Endothelial cell of umbilical vein (primary cell): ENCODE data around the gene DDHD1. TPM values are rescaled to one million over a fixed set of nuclear protein-coding genes. Genes with fewer than 3 reads are reported as not detected.

Experiments
- BruUV-seq: library from RNA; stranded (reverse); fragments of 400-500 nt; replicated peaks from 2 replicates; lab custom pipeline; 2021; lab: Mats Ljungman, UMichigan
- CTCF ChIA-PET: fragments of 300-600, 350-600 bp; sonication (Branson Sonifier 250); formaldehyde crosslinking; loops from one replicate; lab custom pipeline; 2021; ENCODE audit warnings: antibody characterized with exemption, inconsistent platforms; lab: Charles Lee
- POLR2A ChIA-PET: fragments of 300-600, 350-600 bp; sonication (Branson Sonifier 250); formaldehyde crosslinking; loops from one replicate; lab custom pipeline; 2021; ENCODE audit warnings: antibody characterized with exemption, inconsistent platforms; lab: Charles Lee
- DNase-seq: peaks from one replicate; pipeline ENCODE4 v3.0.0-alpha.2; 2011; ENCODE audit warnings: low read depth, low spot score
- FAIRE-seq: peaks from 2 replicates; lab custom pipeline; 2011; peaks lifted over from hg19 to GRCh38; lab: Jason Lieb, UNC
- H2AFZ ChIP-seq: 2 replicates; pipeline ENCODE4 v1.6.0; 2012; ENCODE audit warnings: low read depth, low read length, control low read depth, inconsistent platforms
- H3K27ac ChIP-seq: 2 replicates; pipeline ENCODE4 v1.5.1; 2011; ENCODE audit warnings: low read depth, mild to moderate bottlenecking, control low read depth, low read length, moderate library complexity; ENCODE audit not compliant: insufficient read depth
- H3K27me3 ChIP-seq, 2 experiments: 2 replicates each; pipeline versions ENCODE4 v1.6.0 to v1.6.1; 2011; ENCODE audit warnings: low read length in 2 of 2, mixed read lengths in 1 of 2; ENCODE audit not compliant: control insufficient read depth in 2 of 2, insufficient read depth in 2 of 2
- H3K36me3 ChIP-seq, 2 experiments: 2 replicates in 1 of 2; 3 replicates in 1 of 2; pipeline ENCODE4 v1.5.1; 2011; ENCODE audit warnings: low read length in 2 of 2, mild to moderate bottlenecking in 1 of 2, moderate library complexity in 1 of 2; ENCODE audit not compliant: control insufficient read depth in 2 of 2, insufficient read depth in 2 of 2; ENCODE audit errors: extremely low read depth in 1 of 2
- H3K4me1 ChIP-seq: 3 replicates; pipeline ENCODE4 v1.5.1; 2011; ENCODE audit warnings: mild to moderate bottlenecking, low read length; ENCODE audit not compliant: control insufficient read depth, insufficient read depth; ENCODE audit errors: extremely low read depth
- H3K4me2 ChIP-seq: 2 replicates; pipeline ENCODE4 v1.6.1; 2011; ENCODE audit warnings: low read length, control low read depth, mixed read lengths; ENCODE audit not compliant: insufficient read depth
- H3K4me3 ChIP-seq, 3 experiments: fragments of 200-600 bp in 1 of 3; sonication (generic), shearing (Covaris generic) in 1 of 3; replicated peaks in 1 of 3; 2 replicates each; pipeline ENCODE4 v1.5.1; 2011 to 2016; ENCODE audit warnings: control low read depth in 3 of 3, low read length in 3 of 3, mild to moderate bottlenecking in 2 of 3, inconsistent platforms in 1 of 3, low read depth in 1 of 3, moderate library complexity in 1 of 3; ENCODE audit not compliant: insufficient read depth in 1 of 3
- H3K79me2 ChIP-seq: 2 replicates; pipeline ENCODE4 v1.6.0; 2012; ENCODE audit warnings: low read length, inconsistent platforms; ENCODE audit not compliant: control insufficient read depth, insufficient read depth
- H3K9ac ChIP-seq: replicated peaks from 2 replicates; pipeline ENCODE3; 2011; ENCODE audit warnings: low read length, control low read depth; ENCODE audit not compliant: insufficient read depth; ENCODE audit errors: extremely low read depth
- H3K9me1 ChIP-seq: replicated peaks from 3 replicates; pipeline ENCODE4 v1.6.0; 2011; ENCODE audit warnings: mild to moderate bottlenecking, low read length; ENCODE audit not compliant: control insufficient read depth, insufficient read depth; ENCODE audit errors: extremely low read depth
- H3K9me3 ChIP-seq: replicated peaks from 2 replicates; pipeline ENCODE4 v1.5.1; 2012; ENCODE audit warnings: low read length, inconsistent platforms; ENCODE audit not compliant: control insufficient read depth, insufficient read depth
- H4K20me1 ChIP-seq: replicated peaks from 2 replicates; pipeline ENCODE3; 2011; ENCODE audit warnings: mild to moderate bottlenecking, low read length; ENCODE audit not compliant: control insufficient read depth, insufficient read depth; ENCODE audit errors: extremely low read depth
- CTCF ChIP-seq, 2 donors: IDR thresholded peaks; 1 replicate in 1 of 2; 2 replicates in 1 of 2; pipeline ENCODE4 v1.5.1; 2011; ENCODE audit warnings: low read length in 2 of 2, mild to moderate bottlenecking in 2 of 2, moderate library complexity in 2 of 2, control low read depth in 1 of 2, inconsistent platforms in 1 of 2, low read depth in 1 of 2; ENCODE audit not compliant: insufficient read depth in 1 of 2; ENCODE audit errors: extremely low read depth in 1 of 2
- FOS ChIP-seq: IDR thresholded peaks from 2 replicates; pipeline ENCODE4 v1.6.1; 2011; ENCODE audit warnings: mild to moderate bottlenecking, low read length, moderate library complexity, borderline replicate concordance; ENCODE audit not compliant: insufficient read depth
- JUN ChIP-seq: IDR thresholded peaks from 2 replicates; pipeline ENCODE4 v1.6.1; 2011; ENCODE audit warnings: borderline replicate concordance, low read depth; ENCODE audit not compliant: insufficient read length, insufficient read depth
- MAX ChIP-seq: IDR thresholded peaks from 2 replicates; pipeline ENCODE4 v1.6.1; 2011; ENCODE audit not compliant: insufficient read depth, insufficient read length
- MYC ChIP-seq: IDR thresholded peaks from one replicate; pipeline ENCODE4 v1.6.1; 2011; ENCODE audit warnings: mild to moderate bottlenecking, low read depth, low read length
- POLR2A ChIP-seq: IDR thresholded peaks from 2 replicates; pipeline ENCODE4 v1.6.1; 2012; ENCODE audit warnings: low read depth, mild to moderate bottlenecking, control low read depth, low read length
- POLR2AphosphoS5 ChIP-seq: IDR thresholded peaks from 2 replicates; pipeline ENCODE4 v1.6.1; 2012; ENCODE audit warnings: low read depth, mild to moderate bottlenecking, control low read depth, low read length, moderate library complexity; ENCODE audit not compliant: insufficient read depth
- dilution Hi-C: fragments of 300-500 bp; cut with MboI; formaldehyde crosslinking; loops from one replicate; pipeline ENCODE4 v1.15.0; 2019; ENCODE audit warnings: low sequenced_read_pairs; ENCODE audit not compliant: extremely low pct_ligation_motif_present
- intact Hi-C: fragments of 100-400 bp; cut with micrococcal nuclease; formaldehyde crosslinking; loops from one replicate; pipeline ENCODE4 v1.10.0; 2022
- polyA plus RNA-seq, 4 experiments: library from polyadenylated mRNA; depleted of rRNA in 3 of 4; stranded (reverse) in 3 of 4; unstranded in 1 of 4; fragments of >200 nt; gene quantifications; 2 replicates each; pipeline versions ENCODE4 v1.2.1 to v1.2.3, GENCODE V29; 2011 to 2012; ENCODE audit warnings: missing spikeins in 1 of 4
- total RNA-seq: library from RNA; stranded (reverse); gene quantifications from 2 replicates; pipeline ENCODE4 v1.2.3, GENCODE V29; 2021

DDHD1 gene
- total and polyA plus RNA-seq, 2 donors (not counting 3 experiments of a cell fraction or from before 2014, with no cell fraction given): 2.7 to 12.4 TPM

DNA sequence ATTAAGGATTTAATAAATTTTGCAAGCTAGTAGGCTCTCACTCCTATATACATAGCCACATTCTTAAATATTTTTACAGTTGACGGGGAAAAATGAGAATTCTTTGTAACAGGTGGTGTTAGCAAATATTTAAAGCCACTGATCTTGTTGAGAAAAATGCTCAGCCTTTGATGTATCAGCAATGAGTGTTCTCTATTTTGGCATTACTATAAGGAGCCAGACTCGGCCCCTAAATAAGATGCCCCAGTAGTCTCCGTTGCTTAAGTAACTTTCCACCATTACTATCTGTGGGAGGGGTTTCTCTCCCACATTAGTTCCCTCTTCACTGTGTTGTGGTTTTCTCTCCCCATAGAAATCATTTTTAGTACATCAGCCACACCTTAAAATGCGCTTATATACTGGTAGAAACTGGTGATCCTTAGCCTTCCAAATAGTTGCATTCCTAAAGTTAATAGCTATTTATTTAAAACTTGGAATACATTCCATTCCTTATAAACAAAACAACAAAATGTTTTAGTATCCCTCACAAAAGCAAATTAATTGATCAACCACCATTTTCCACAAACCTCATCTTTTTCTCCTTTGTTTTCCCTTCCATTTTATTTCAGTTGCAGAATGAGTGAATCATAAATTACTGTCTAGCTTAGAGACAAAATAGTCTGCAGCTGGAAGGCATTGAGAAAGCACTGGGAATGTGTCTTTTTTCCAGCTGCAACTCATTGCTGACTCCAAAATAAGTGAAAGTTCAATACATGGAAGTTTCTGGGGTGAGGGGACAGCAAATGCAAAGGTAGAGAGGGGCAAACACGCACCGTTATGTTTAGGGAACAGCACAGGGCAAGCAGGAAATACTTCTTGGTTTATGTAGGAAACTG is 117.5 kb downstream of the DDHD1 start:
- Histone ChIP-seq H4K20me1 (no peaks in the 10 kb centered on the region), H3K9ac (no peak overlapping the region), H3K9me1 (no peaks in the 10 kb centered on the region), H3K27ac (no peak overlapping the region), H3K36me3 (no peaks in the 10 kb centered on the region), H3K79me2 (no peaks in the 10 kb centered on the region), H3K9me3 (no peaks in the 10 kb centered on the region), H3K4me3 (no peak overlapping the region), H3K27me3 (no peaks in the 10 kb centered on the region), H3K4me1 (no peaks in the 10 kb centered on the region), H3K4me2 (no peak overlapping the region), H2AFZ (no peak overlapping the region)
- ChIA-PET POLR2A (no interaction called here), CTCF (interaction anchor here (0.9 to 1.2 kb wide), 3 partner anchors 10 to 74 kb away, joined by 3 to 7 read pairs (median 3); no protein-coding TSS in a partner anchor)
- dilution Hi-C loops: no loop called here
- peak; percentile 20 for DNase-seq
- FAIRE-seq: no peak
- no TSS peak for BruUV-seq
- TF ChIP-seq POLR2AphosphoS5 (no peak), MYC (no peak), MAX (no peak), JUN (no peak), FOS (no peak), POLR2A (no peak), CTCF (IDR thresholded peaks at IDR 0.05; ENCODE audit: extremely low read depth in 1 of 2, insufficient read depth in 1 of 2, low read depth in 1 of 2, low read length in 2 of 2) (no peak)
- intact Hi-C loops: no loop called here
